Measurements from ENCODE around the gene MIAT.

DNA sequence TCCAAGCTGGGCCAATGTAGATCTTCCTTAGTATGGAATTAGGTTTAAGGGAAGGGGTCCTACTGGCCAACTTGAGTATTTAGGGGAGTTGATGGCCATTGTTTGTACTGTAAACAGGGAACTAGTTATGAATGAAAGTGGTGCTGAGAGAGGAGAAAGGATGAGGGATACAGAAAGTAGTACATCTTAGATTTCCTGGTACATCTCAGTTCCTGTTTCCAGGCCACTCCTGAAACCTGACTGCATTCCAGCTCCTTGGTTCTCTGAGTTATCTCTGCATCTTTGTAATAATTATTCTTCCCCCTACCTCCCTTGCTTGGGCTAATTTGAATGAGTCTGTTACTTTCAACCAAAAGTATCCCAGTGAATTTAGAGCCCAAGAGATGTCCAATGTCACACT, 30.1 kb downstream of the MIAT start:
- no peak for TF ChIP-seq POLR2A (IDR thresholded peaks at IDR 0.05)
- TF ChIP-seq, protein P1, sequence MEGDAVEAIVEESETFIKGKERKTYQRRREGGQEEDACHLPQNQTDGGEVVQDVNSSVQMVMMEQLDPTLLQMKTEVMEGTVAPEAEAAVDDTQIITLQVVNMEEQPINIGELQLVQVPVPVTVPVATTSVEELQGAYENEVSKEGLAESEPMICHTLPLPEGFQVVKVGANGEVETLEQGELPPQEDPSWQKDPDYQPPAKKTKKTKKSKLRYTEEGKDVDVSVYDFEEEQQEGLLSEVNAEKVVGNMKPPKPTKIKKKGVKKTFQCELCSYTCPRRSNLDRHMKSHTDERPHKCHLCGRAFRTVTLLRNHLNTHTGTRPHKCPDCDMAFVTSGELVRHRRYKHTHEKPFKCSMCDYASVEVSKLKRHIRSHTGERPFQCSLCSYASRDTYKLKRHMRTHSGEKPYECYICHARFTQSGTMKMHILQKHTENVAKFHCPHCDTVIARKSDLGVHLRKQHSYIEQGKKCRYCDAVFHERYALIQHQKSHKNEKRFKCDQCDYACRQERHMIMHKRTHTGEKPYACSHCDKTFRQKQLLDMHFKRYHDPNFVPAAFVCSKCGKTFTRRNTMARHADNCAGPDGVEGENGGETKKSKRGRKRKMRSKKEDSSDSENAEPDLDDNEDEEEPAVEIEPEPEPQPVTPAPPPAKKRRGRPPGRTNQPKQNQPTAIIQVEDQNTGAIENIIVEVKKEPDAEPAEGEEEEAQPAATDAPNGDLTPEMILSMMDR (IDR thresholded peaks at IDR 0.05), result no peak

All from heart left ventricle (tissue), 13 donors.